Measurements from ENCODE around the gene SWAP70.

The SWAP70 gene

GRCh38 chr11:9651899-9652748, 11.8 kb upstream of the SWAP70 start:
- TF ChIP-seq SNAI2 (CRISPR knock-in tag; IDR thresholded peaks at IDR 0.05) (no peak), ZNF70 (CRISPR knock-in tag; IDR thresholded peaks at IDR 0.05) (no peak), ZFP3 (CRISPR knock-in tag; IDR thresholded peaks at IDR 0.05) (no peak), GLIS3 (CRISPR knock-in tag; IDR thresholded peaks at IDR 0.05) (no peak), ZNF8 (CRISPR knock-in tag; IDR thresholded peaks at IDR 0.05) (no peak), POU6F1 (CRISPR knock-in tag; IDR thresholded peaks at IDR 0.05; ENCODE audit: borderline replicate concordance, low read depth) (no peak), ARNTL (CRISPR knock-in tag; IDR thresholded peaks at IDR 0.05; ENCODE audit: borderline replicate concordance, low read depth) (no peak), ISL1 (CRISPR knock-in tag; IDR thresholded peaks at IDR 0.05) (no peak), ZFP30 (CRISPR knock-in tag; IDR thresholded peaks at IDR 0.05) (no peak), ZNF565 (CRISPR knock-in tag; conservative IDR thresholded peaks at IDR 0.05; ENCODE audit: low read depth) (no peak), CSRNP3 (CRISPR knock-in tag; IDR thresholded peaks at IDR 0.05) (no peak), ZC3H10 (CRISPR knock-in tag; IDR thresholded peaks at IDR 0.05) (no peak), OSR1 (CRISPR knock-in tag; IDR thresholded peaks at IDR 0.05) (no peak), ESRRG (CRISPR knock-in tag; IDR thresholded peaks at IDR 0.05) (no peak), RARB (CRISPR knock-in tag; IDR thresholded peaks at IDR 0.05) (no peak), TOX (CRISPR knock-in tag; IDR thresholded peaks at IDR 0.05; ENCODE audit: borderline replicate concordance) (no peak), BACH2 (CRISPR knock-in tag; IDR thresholded peaks at IDR 0.05; ENCODE audit: borderline replicate concordance) (no peak)
- TF ChIP-seq, protein P1, sequence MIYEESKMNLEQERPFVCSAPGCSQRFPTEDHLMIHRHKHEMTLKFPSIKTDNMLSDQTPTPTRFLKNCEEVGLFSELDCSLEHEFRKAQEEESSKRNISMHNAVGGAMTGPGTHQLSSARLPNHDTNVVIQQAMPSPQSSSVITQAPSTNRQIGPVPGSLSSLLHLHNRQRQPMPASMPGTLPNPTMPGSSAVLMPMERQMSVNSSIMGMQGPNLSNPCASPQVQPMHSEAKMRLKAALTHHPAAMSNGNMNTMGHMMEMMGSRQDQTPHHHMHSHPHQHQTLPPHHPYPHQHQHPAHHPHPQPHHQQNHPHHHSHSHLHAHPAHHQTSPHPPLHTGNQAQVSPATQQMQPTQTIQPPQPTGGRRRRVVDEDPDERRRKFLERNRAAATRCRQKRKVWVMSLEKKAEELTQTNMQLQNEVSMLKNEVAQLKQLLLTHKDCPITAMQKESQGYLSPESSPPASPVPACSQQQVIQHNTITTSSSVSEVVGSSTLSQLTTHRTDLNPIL (CRISPR knock-in tag; IDR thresholded peaks at IDR 0.05; ENCODE audit: low read depth): no peak
- TF ChIP-seq, protein P2, sequence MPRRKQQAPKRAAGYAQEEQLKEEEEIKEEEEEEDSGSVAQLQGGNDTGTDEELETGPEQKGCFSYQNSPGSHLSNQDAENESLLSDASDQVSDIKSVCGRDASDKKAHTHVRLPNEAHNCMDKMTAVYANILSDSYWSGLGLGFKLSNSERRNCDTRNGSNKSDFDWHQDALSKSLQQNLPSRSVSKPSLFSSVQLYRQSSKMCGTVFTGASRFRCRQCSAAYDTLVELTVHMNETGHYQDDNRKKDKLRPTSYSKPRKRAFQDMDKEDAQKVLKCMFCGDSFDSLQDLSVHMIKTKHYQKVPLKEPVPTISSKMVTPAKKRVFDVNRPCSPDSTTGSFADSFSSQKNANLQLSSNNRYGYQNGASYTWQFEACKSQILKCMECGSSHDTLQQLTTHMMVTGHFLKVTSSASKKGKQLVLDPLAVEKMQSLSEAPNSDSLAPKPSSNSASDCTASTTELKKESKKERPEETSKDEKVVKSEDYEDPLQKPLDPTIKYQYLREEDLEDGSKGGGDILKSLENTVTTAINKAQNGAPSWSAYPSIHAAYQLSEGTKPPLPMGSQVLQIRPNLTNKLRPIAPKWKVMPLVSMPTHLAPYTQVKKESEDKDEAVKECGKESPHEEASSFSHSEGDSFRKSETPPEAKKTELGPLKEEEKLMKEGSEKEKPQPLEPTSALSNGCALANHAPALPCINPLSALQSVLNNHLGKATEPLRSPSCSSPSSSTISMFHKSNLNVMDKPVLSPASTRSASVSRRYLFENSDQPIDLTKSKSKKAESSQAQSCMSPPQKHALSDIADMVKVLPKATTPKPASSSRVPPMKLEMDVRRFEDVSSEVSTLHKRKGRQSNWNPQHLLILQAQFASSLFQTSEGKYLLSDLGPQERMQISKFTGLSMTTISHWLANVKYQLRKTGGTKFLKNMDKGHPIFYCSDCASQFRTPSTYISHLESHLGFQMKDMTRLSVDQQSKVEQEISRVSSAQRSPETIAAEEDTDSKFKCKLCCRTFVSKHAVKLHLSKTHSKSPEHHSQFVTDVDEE (CRISPR knock-in tag; IDR thresholded peaks at IDR 0.05): no peak
- no peak for ATAC-seq

DNA sequence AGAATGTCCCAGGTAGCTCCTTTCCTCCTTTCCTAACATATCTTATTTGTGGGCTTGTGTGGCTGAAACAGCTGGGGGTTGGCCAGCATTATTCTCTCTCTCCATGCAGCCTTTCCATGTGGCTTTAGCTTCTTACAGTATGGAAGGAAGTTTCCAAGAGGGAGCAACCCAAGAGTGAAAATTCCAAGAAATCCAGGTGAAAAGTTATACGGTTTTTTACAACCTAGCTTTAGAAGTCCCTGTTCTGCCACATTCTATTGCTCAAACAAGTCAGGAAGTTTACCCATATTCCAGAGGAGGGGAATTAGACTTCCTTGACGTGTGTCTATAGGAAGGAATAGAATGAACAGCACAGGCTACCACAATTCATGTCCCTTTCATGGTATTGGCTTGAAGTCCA, 10.0 kb upstream of the SWAP70 start:
- no peak for ATAC-seq
- TF ChIP-seq BACH2 (CRISPR knock-in tag; IDR thresholded peaks at IDR 0.05; ENCODE audit: borderline replicate concordance): no peak
- no peak for TF ChIP-seq POU6F1 (CRISPR knock-in tag; IDR thresholded peaks at IDR 0.05; ENCODE audit: borderline replicate concordance, low read depth)
- TF ChIP-seq ESRRG (CRISPR knock-in tag; IDR thresholded peaks at IDR 0.05): no peak
- TF ChIP-seq CSDC2 (CRISPR knock-in tag; IDR thresholded peaks at IDR 0.05): no peak

- no peak for ATAC-seq
- no peak for TF ChIP-seq GLIS3 (CRISPR knock-in tag; IDR thresholded peaks at IDR 0.05)
- TF ChIP-seq OSR1 (CRISPR knock-in tag; IDR thresholded peaks at IDR 0.05): no peak
- TF ChIP-seq, protein P1 (CRISPR knock-in tag; IDR thresholded peaks at IDR 0.05; ENCODE audit: low read depth): no peak
- TF ChIP-seq SNAI2 (CRISPR knock-in tag; IDR thresholded peaks at IDR 0.05): no peak
- TF ChIP-seq PPARA (CRISPR knock-in tag; IDR thresholded peaks at IDR 0.05; ENCODE audit: borderline replicate concordance): no peak
- TF ChIP-seq POU6F1 (CRISPR knock-in tag; IDR thresholded peaks at IDR 0.05; ENCODE audit: borderline replicate concordance, low read depth): no peak
- no peak for TF ChIP-seq ZFP30 (CRISPR knock-in tag; IDR thresholded peaks at IDR 0.05)
- TF ChIP-seq ZNF70 (CRISPR knock-in tag; IDR thresholded peaks at IDR 0.05): no peak
- no peak for TF ChIP-seq ESRRG (CRISPR knock-in tag; IDR thresholded peaks at IDR 0.05)
- no peak for TF ChIP-seq ZC3H10 (CRISPR knock-in tag; IDR thresholded peaks at IDR 0.05)
- no peak for TF ChIP-seq ARNTL (CRISPR knock-in tag; IDR thresholded peaks at IDR 0.05; ENCODE audit: borderline replicate concordance, low read depth)
- TF ChIP-seq TOX (CRISPR knock-in tag; IDR thresholded peaks at IDR 0.05; ENCODE audit: borderline replicate concordance): no peak
These were observed 7.0 kb upstream of the SWAP70 start for GRCh38 chr11:9656864-9657263.
